Fibroblast of pulmonary artery (primary cell): ENCODE results near the gene NRP1.
A peak's percentile ranks its signal among the peaks of the same experiment; 100 is the strongest.

ENCODE experiments used
- DNase-seq: peaks from one replicate; pipeline ENCODE4 v3.0.0-alpha.2; 2010; ENCODE audit warnings: low read depth
- H3K4me3 ChIP-seq: replicated peaks from 2 replicates; pipeline ENCODE4 v1.5.1; 2011; ENCODE audit warnings: low read depth, mild to moderate bottlenecking, control low read depth, low read length, moderate library complexity
- TF ChIP-seq, protein P1 (sequence below): IDR thresholded peaks from 2 replicates; pipeline ENCODE4 v1.5.1; 2011; ENCODE audit warnings: mild to moderate bottlenecking, control low read depth, low read length, inconsistent platforms; ENCODE audit errors: missing control alignments

NRP1 gene

DNA sequence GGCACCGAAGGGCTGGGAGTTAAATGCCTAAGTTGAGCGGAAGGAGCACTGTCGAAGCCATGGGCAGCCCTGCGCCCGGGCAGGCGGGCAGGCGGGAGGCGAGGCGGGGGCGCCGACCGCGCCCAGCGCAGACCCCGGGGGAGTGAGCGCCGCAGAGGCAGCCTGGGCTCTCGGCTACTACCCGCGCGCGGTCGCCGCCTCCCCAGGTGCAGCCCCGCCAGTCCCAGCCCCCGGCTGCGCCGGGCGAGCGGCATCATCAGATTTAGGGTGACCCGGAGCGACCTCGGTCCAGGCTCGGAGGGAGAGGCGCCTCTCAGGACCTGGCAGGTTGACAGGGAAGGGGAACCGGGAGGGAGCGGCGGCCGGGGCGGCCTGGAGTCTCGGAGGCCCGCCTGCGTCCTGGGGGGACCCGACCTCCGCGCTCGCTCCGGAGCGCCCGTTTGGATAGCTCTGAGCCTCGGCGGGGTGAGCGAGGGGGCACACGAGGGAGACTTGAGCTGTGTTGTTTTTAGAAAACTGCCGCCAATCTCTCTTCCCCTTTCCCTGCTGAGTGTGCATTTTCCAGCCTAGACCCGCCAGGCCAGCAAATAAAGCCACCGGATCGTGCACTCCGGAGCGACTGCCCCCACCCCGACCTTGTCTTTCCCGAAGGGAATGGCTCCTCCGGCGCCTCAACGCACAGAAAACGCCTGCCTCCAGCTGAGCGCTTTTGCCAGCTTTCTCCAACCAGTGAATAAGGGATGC is 2.3 kb upstream of the NRP1 start:
- peak overlapping the region; percentile 89 for H3K4me3 ChIP-seq
- DNase-seq: no peak
- TF ChIP-seq, protein P1, sequence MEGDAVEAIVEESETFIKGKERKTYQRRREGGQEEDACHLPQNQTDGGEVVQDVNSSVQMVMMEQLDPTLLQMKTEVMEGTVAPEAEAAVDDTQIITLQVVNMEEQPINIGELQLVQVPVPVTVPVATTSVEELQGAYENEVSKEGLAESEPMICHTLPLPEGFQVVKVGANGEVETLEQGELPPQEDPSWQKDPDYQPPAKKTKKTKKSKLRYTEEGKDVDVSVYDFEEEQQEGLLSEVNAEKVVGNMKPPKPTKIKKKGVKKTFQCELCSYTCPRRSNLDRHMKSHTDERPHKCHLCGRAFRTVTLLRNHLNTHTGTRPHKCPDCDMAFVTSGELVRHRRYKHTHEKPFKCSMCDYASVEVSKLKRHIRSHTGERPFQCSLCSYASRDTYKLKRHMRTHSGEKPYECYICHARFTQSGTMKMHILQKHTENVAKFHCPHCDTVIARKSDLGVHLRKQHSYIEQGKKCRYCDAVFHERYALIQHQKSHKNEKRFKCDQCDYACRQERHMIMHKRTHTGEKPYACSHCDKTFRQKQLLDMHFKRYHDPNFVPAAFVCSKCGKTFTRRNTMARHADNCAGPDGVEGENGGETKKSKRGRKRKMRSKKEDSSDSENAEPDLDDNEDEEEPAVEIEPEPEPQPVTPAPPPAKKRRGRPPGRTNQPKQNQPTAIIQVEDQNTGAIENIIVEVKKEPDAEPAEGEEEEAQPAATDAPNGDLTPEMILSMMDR: no peak

DNA sequence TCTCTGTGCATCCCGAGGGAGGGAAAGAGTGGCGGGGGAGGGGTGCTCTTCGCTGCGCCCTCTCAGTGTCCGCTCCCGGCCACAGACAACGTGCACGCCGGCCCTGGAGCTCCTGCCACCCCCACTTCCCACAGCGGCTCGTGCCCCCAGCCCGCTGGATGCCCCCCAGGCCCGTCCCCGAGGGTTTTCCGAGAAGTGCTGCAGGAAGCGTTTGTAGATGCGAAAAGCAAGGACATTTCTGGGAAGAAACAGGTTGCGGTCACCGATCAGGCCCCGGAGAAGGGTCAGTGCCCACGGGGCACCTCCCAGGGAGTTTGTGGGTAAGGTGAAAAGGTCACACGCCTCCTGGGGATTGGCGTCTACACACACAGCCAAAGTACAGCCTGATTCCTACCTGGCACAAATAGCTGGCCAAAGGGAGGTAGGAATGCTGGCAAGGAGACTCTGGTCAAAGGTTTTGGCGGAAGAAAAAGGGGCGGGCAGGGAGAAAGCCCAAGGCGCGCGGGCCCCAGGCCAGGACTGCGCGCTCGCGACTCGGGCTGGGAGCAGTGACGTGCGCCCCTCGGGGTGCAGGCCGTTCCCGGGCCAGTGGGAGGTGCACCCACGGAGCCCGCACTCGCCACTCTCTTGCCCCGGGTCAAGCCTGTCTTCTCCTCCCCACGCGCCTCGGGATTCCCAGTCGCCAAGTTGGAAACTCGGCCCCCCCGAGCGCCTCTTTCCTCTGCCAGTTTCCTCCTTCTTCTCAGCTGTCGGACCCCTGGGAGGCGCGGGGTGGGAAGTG is 1.5 kb upstream of the NRP1 start:
- H3K4me3 ChIP-seq: peak overlapping the region; percentile 89
- TF ChIP-seq, protein P1: no peak
- peak; percentile 67 for DNase-seq

DNA sequence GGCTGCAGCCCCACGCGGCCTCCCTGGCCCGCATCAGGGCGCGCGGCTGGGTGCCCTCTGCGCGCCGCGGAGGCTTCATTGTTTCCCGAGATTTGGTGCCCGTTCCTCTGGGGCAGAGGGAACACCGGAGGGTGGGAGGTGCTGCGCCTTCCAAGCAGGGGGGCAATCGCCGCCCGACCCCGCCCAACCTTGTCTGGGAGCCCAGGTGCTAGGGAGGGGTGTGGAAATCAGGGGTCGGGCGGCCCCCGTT is 1.0 kb upstream of the NRP1 start:
- H3K4me3 ChIP-seq: peak overlapping the region; percentile 89
- no peak for DNase-seq
- TF ChIP-seq, protein P1: no peak

DNA sequence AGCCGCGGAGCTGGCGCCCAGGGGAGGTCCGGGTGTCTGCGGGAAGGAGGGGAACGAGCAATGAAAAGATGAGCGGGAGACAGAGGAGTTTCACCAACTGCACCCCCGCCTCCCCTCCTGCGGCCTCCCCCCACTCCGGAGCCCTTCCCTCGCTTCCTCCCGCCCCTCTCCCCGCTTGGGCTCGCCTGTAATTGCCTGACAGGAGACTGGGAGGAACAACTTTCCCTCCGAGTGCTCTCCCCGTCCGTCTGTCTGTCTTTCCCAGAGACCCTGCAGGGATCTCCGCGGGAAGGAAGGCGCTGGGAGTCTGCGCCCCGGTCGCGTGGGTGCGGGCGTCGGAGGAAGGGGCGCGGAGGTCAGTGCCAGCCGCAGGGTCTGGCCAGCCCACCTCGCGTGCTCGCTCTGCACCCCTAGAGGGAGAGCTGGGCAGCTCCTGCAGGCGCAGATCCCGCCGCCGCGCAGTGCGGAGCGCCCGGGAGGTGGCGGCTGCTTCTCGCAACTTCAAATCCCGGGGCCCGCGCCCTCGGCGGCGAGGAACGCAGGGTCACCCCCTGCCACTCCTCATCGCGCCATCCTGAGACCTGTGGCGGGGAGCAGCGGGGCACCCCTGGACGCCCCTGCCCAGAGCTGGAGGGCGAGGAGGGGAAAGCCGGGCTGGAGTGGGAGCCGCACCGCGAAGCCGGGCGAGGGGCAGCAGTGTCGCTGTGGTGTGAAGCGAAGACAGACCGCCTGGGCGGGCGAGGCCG is 511 bp upstream of the NRP1 start:
- DNase-seq: peak; percentile 91
- TF ChIP-seq, protein P1: peak; percentile 54
- peak overlapping the region; percentile 89 for H3K4me3 ChIP-seq

DNA sequence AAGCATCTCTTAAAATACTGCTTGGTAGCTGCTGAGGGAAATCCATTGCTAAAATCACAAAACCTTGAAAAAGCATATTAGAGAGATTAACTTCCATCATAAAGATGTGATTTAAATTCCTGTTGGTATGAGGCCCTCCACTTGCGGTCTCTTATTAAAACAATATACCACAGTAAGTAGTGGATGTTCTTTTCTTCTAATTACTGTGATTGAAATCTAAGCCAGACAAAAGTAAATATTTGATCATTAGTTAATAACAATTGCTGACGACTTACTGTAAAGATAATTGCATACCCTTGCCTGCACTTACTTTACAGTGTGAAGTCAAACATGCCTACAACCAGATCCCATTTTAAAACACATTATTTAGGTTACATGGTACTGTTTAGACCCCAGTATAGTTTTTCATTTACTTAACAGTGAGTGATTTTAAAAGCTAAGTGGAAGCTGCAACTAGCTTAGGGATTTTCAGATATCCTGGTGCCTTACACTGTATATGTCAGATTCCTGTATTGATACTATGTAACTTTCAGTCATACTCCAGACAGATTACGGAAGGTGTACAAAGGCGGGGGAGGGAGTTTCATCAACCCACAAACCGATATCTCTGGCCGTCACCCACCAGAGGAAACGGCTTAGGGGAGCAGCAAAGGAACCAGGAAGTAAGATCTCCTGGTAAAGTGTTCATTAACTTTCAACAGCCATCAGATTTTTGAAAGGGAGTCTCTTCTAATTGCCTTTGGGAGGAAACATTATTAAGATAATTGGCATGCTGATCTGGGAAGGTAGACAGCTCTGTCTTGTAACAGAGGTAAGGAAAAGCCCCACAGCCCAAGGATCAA is 986 bp downstream of the NRP1 start:
- TF ChIP-seq, protein P1: no peak
- DNase-seq: no peak
- peak overlapping the region; percentile 89 for H3K4me3 ChIP-seq
